K562 (cell line): ENCODE results near the gene HYAL1.

Source experiments
- BRD9 ChIP-seq: fragments of 450-650 bp; IDR thresholded peaks from 2 replicates; pipeline ENCODE4 v1.6.1; 2018; ENCODE audit warnings: low read depth; ENCODE audit not compliant: partially characterized antibody
- CTCF ChIP-seq, 3 experiments: IDR thresholded peaks in 2 of 3; conservative IDR thresholded peaks in 1 of 3; 2 replicates each; pipeline ENCODE4 v1.5.1; 2011 to 2012; ENCODE audit warnings: low read length in 3 of 3, mild to moderate bottlenecking in 3 of 3, control low read depth in 2 of 3, improper control_type of control experiment in 1 of 3, inconsistent platforms in 1 of 3, low read depth in 1 of 3, mixed read lengths in 1 of 3, moderate library complexity in 1 of 3; ENCODE audit not compliant: insufficient read depth in 2 of 3
- POLR2AphosphoS5 ChIP-seq: IDR thresholded peaks from 2 replicates; pipeline ENCODE4 v1.6.1; 2011; ENCODE audit warnings: mild to moderate bottlenecking, low read depth, low read length, moderate library complexity; ENCODE audit not compliant: control insufficient read depth, insufficient read depth
- SMC3 ChIP-seq: conservative IDR thresholded peaks from 2 replicates; pipeline ENCODE4 v1.6.1; 2011; ENCODE audit warnings: low read depth, low read length, improper control_type of control experiment; ENCODE audit not compliant: insufficient read depth
- SP2 ChIP-seq: IDR thresholded peaks from 2 replicates; pipeline ENCODE4 v1.6.1; 2011; ENCODE audit warnings: mild to moderate bottlenecking, low read depth, low read length, moderate library complexity; ENCODE audit not compliant: poor library complexity, severe bottlenecking; ENCODE audit errors: extremely low read depth
- TAF1 ChIP-seq: IDR thresholded peaks from 2 replicates; pipeline ENCODE4 v1.6.1; 2011; ENCODE audit warnings: mild to moderate bottlenecking, low read length, moderate library complexity; ENCODE audit not compliant: insufficient read depth, control insufficient read depth, severe bottlenecking; ENCODE audit errors: extremely low read depth
- ZFX ChIP-seq: sonication (generic); formaldehyde crosslinking; IDR thresholded peaks from 2 replicates; pipeline ENCODE4 v1.8.0; 2022; ENCODE audit warnings: mild to moderate bottlenecking, missing genetic modification reagents, moderate library complexity

- TF ChIP-seq BRD9, result no peak
- no peak for TF ChIP-seq CTCF (IDR thresholded peaks at IDR 0.05 in 2 of 3, conservative IDR thresholded peaks at IDR 0.05 in 1 of 3; ENCODE audit: insufficient read depth in 2 of 3, low read depth in 1 of 3, low read length in 3 of 3)
- TF ChIP-seq SP2, result no peak
- TF ChIP-seq TAF1, result no peak
- TF ChIP-seq SMC3, result no peak
- no peak for TF ChIP-seq ZFX
- TF ChIP-seq POLR2AphosphoS5, result no peak
Observed at GRCh38 chr3:50345008-50345407, 41.6 kb upstream of the HYAL1 start.
